Colonic mucosa (tissue), 4 donors: ENCODE results near the gene NOS1AP. TPM values are rescaled to one million over a fixed set of nuclear protein-coding genes. Genes with fewer than 3 reads are reported as not detected.

Experiments
- DNase-seq: peaks from one replicate; pipeline ENCODE4 v3.0.0-alpha.2; 2020
- H3K27ac ChIP-seq: fragments of 200-600 bp; one replicate; pipeline ENCODE4 v1.8.0; 2021
- H3K27me3 ChIP-seq: fragments of 200-600 bp; one replicate; pipeline ENCODE4 v1.8.0; 2021
- H3K36me3 ChIP-seq: fragments of 200-600 bp; one replicate; pipeline ENCODE4 v1.8.0; 2021
- H3K4me1 ChIP-seq: fragments of 200-600 bp; one replicate; pipeline ENCODE4 v1.8.0; 2021; ENCODE audit warnings: mild to moderate bottlenecking
- H3K4me3 ChIP-seq: fragments of 200-600 bp; one replicate; pipeline ENCODE4 v1.8.0; 2021
- H3K9ac ChIP-seq, 2 donors: one replicate each; pipeline ENCODE4 v1.7.0; 2013; ENCODE audit warnings: control low read depth in 2 of 2, low read depth in 2 of 2, low read length in 2 of 2
- H3K9me3 ChIP-seq: fragments of 200-600 bp; one replicate; pipeline ENCODE4 v1.8.0; 2021
- CTCF ChIP-seq: fragments of 200-600 bp; IDR thresholded peaks from one replicate; pipeline ENCODE4 v1.8.0; 2022; ENCODE audit warnings: antibody characterized with exemption, mild to moderate bottlenecking
- intact Hi-C: fragments of 100-400 bp; cut with DNase I; formaldehyde crosslinking; loops from one replicate; pipeline ENCODE4 v1.14.1; 2022
- total RNA-seq, 2 donors: library from RNA; stranded (reverse); fragmentation: NEBNext Ultra II Directional in 1 of 2; extraction: Animal tissue kit (Norgen Biotek cat#: 25700) in 1 of 2; gene quantifications; one replicate each; pipeline ENCODE4 v1.2.1, GENCODE V29; 2021
- donor health status: healthy.
- donor health status: DM: no; HTN: no; CAD: no.
- donor health status: DM: no; HTN: no; CAD: no.

NOS1AP gene
- total RNA-seq, 2 donors from 2014 or later: 9.0 to 14.4 TPM

GRCh38 chr1:162258394-162258793, 188.9 kb downstream of the NOS1AP start:
- no peaks in the 10 kb centered on the region for H3K4me1 ChIP-seq
- H3K9me3 ChIP-seq: no peaks in the 10 kb centered on the region
- intact Hi-C loops: no loop called here
- no peak overlapping the region for H3K4me3 ChIP-seq
- H3K27me3 ChIP-seq: no peaks in the 10 kb centered on the region
- DNase-seq: no peak
- H3K36me3 ChIP-seq: no peaks in the 10 kb centered on the region
- no peak for TF ChIP-seq CTCF
- H3K27ac ChIP-seq: no peak overlapping the region
- no peak overlapping the region for H3K9ac ChIP-seq

GRCh38 chr1:162259894-162260455, 190.5 kb downstream of the NOS1AP start:
- H3K4me3 ChIP-seq: no peak overlapping the region
- H3K9ac ChIP-seq: no peak overlapping the region
- no peaks in the 10 kb centered on the region for H3K27me3 ChIP-seq
- no peaks in the 10 kb centered on the region for H3K9me3 ChIP-seq
- DNase-seq: no peak
- TF ChIP-seq CTCF: no peak
- no peaks in the 10 kb centered on the region for H3K36me3 ChIP-seq
- H3K4me1 ChIP-seq: no peaks in the 10 kb centered on the region
- no peak overlapping the region for H3K27ac ChIP-seq
- intact Hi-C loops: no loop called here

- no peak overlapping the region for H3K4me3 ChIP-seq
- no peaks in the 10 kb centered on the region for H3K4me1 ChIP-seq
- H3K27me3 ChIP-seq: no peaks in the 10 kb centered on the region
- no peak overlapping the region for H3K9ac ChIP-seq
- no peaks in the 10 kb centered on the region for H3K9me3 ChIP-seq
- intact Hi-C loops: no loop called here
- TF ChIP-seq CTCF: no peak
- H3K27ac ChIP-seq: no peak overlapping the region
- H3K36me3 ChIP-seq: no peaks in the 10 kb centered on the region
- DNase-seq: no peak
Observed at GRCh38 chr1:162264108-162264507, 194.6 kb downstream of the NOS1AP start.

- Histone ChIP-seq H3K9me3 (no peaks in the 10 kb centered on the region), H3K36me3 (no peaks in the 10 kb centered on the region), H3K4me3 (no peak overlapping the region), H3K9ac (no peak overlapping the region), H3K4me1 (no peaks in the 10 kb centered on the region), H3K27me3 (no peaks in the 10 kb centered on the region), H3K27ac (no peak overlapping the region)
- intact Hi-C loops: no loop called here
- DNase-seq: no peak
- TF ChIP-seq CTCF: no peak
Observed at GRCh38 chr1:162265983-162266382, 196.5 kb downstream of the NOS1AP start.

GRCh38 chr1:162270016-162270770, 200.7 kb downstream of the NOS1AP start:
- intact Hi-C loops: no loop called here
- Histone ChIP-seq H3K4me1 (no peaks in the 10 kb centered on the region), H3K9ac (no peak overlapping the region), H3K27me3 (no peaks in the 10 kb centered on the region), H3K27ac (no peak overlapping the region), H3K4me3 (no peak overlapping the region), H3K9me3 (no peaks in the 10 kb centered on the region), H3K36me3 (no peaks in the 10 kb centered on the region)
- no peak for DNase-seq
- no peak for TF ChIP-seq CTCF
